GM19025 (cell line): Measurements from ENCODE around the gene GPR21.

Experiments
- ATAC-seq: cut with Tn5 transposase; IDR thresholded peaks from one replicate; pipeline ENCODE4 v1.9.1; 2021; ENCODE audit warnings: mild to moderate bottlenecking, low read depth, moderate library complexity; ENCODE audit not compliant: unreplicated experiment

GPR21 gene, protein sequence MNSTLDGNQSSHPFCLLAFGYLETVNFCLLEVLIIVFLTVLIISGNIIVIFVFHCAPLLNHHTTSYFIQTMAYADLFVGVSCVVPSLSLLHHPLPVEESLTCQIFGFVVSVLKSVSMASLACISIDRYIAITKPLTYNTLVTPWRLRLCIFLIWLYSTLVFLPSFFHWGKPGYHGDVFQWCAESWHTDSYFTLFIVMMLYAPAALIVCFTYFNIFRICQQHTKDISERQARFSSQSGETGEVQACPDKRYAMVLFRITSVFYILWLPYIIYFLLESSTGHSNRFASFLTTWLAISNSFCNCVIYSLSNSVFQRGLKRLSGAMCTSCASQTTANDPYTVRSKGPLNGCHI

DNA sequence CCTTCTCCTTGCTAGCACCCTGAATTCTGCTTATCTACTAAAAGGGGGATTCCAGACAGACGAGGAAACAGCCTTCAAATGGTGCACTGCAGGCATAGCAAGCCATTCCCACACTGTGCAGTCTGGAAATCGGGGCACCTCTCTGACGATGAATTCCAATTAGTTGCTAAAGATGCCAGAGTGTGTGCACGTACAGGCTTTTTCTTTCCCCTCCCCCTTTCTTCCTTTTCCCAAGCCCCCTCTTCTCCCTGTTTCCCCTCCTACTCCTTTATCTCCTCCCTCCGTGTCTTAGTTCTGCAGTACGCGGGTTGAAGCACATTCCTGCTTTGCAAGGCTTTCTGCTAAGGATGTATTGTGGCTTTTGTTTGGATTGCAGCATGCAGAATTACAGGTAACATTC lies at the start of gene GPR21:
Gene GPR21 (plus strand): TSS at position 316 of the 400 bp plus-strand sequence. CDS start 900 bp downstream, outside the sequence.
- ATAC-seq, result no peak

DNA sequence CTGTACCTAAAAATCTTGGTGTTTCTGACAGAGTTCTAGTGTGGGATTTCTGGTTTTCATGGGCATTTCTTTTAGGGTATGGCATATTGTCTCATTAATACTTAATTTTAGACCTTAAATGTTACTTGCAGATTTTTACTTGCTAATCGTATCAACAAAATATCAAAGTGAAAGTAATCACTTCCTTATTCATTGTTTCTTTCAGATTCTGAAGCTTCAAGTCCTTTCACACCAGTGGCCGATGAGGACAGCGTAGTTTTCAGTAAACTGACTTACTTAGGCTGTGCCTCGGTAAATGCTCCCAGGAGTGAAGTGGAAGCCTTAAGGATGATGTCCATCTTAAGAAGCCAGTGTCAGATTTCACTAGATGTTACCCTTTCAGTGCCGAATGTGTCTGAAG lies 47.5 kb upstream of the GPR21 start:
- no peak for ATAC-seq

DNA sequence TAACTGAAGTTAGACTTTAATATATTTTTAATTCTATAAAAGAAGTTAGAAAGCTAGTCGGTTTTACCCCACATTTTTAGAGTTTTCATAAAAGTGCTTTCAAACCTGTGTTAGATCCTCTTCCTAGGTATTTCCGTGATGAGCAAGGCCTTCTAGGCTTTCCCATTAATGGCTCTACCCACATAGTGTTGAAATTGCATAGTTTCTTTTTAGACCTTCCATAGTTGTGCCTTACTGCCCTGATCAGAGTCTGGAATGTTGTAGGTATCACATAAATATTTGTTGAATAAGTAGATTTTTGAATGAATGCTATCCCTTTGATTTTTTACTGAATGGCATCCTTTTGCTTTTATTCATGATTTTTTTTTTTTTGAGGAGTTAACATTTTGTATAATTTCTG lies 45.3 kb upstream of the GPR21 start:
- ATAC-seq, result no peak

DNA sequence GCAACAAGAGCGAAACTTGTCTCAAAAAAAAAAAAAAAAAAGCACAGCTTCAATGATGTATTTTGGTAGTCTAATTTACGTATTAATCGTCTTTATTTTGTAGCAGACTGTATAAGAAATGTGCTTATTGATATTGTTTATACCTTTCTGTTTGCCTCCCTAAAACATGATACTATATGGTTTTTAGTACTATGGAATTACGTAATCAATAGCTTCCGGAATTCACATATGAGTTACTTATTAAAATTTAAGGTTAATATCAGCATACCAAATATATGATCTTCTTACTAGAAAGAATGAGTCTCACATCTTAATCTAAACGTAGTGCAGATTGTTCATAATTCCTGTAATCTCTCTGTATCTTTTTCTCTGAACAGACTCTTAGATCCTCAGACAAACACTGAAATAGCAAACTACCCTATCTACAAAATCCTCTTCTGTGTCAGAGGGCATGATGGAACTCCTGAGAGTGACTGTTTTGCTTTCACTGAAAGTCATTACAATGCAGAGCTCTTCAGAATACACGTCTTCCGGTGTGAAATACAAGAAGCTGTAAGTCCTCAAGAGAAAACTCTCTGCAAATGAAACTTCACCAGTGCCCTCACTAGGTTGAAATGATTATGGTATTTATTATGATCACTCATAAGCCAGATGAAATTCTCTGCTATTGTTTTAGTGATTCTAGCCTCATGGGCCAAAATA lies 44.4 kb upstream of the GPR21 start:
- ATAC-seq, result peak; percentile 58

DNA sequence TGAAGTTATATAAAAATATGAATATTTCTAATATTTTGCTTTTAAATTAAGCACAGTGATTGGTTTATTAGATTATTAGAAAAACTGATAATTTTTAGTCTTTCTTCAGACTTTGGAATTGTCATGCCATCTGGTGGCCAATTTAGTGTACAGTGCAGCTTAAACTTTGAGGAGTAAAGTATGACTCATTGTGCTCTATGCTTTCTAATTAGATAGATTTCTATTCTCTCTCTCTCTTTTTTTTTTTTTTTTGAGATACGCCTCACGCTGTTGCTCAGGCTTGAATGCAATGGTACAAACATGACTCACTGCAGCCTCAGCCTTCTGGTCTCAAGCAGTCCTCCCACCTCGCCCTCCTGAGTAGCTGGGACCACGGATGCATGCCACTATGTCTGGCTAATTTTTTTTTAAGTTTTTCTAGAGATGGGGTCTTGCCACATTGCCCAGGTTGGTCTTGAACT lies 42.1 kb upstream of the GPR21 start:
- no peak for ATAC-seq

DNA sequence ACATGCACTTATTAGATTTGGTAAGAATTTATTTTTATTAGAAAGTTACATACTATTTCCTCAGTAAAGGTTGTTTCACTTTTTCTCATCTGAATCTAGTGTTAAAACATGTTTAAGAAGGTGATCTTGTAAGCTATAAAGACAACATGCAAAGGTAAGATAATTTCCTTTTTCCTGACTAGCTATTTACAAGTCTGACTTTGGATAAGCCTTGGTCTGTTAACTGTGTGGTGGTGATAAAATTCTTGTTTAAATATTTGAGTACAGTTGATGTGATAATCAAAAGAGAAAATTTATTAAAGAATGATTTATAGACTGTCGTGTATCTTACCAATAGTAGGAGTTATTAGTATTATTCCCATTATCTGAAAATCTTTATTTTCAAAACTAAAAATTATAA lies 36.9 kb upstream of the GPR21 start:
- ATAC-seq, result no peak

DNA sequence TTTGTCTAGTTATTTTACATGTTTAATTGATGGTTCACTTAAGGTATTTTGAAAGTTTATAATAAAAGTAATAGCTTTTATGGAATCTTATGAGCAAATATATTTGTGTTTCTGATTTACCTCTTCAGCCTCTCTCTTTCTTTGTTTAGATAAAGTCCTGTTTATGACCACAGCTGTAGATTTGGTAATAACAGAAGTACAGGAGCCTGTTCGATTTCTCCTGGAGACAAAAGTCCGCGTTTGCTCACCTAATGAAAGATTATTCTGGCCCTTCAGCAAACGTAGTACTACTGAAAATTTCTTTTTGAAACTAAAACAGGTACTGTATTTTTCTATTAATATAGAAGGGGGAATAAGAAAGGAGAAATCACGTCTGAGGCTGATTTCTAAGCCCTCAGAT lies 35.0 kb upstream of the GPR21 start:
- ATAC-seq, result no peak

DNA sequence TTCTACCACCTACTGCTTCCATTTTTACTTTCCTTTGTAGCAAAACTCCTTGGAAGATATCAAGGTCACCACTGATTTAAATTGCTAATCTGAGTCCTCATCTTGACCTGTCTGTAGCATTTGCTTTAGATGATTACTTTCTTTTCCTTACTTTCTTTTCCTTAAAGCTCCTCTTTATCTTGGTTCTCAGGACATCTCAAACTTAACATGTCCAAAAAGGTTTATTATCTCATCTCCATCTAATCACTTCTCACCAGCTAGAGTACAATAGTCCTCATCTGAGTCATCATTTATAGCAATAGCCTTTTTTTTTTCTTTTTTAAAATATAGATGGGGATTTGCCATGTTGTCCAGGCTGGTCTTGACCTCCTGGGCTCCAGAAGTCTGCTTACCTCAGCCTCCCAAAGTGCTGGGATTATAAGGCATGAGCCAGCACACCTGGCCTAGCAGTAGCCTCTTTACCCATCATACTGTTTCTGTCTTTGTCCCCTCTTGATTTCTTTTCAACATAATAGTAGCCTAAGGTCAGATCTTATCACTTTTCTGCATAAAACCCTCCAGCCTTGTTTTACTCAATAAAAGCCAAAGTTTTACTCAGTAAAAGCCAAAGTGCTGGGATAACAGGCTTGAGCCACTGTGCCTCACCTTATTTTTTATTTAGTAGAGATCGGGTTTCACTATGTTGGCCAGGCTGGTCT lies 32.9 kb upstream of the GPR21 start:
- ATAC-seq, result no peak

DNA sequence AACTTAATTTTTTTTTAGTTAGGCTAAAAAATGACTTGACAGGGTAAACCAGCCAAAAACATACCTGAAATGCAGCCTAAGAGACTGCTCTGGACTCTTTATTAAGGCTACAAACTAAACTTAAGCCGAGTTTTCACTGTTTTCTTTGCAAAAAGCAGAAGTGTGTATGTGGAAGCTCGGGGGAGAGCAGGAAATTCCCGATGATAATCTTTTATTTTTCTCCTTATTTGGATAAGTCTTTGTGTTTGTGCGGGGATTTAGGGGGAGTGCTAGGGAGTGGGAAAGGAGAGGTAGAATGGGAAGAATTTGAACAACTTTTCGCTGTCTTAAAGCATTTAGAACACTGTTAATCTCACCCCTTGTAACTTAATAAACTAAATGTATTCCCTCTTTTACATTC lies 30.7 kb upstream of the GPR21 start:
- ATAC-seq, result no peak

DNA sequence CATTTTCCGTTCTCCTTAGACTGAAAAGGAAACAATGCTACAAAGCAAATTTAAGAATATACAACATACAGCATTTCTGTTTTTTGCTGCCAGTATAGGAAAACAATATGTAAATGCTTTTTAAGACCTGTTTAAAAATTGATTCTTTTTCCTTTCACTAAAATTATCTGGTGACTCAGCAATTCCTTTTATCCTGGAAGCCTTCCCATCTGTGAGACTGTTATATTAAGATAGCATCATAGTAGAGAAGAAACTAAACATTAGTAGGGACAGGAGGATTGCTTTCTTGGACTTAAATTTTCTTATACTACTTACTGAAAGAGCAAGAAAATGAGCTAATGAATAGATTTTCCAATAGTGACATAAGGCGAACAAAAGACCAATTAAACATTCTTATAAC lies 30.0 kb upstream of the GPR21 start:
- ATAC-seq, result no peak

DNA sequence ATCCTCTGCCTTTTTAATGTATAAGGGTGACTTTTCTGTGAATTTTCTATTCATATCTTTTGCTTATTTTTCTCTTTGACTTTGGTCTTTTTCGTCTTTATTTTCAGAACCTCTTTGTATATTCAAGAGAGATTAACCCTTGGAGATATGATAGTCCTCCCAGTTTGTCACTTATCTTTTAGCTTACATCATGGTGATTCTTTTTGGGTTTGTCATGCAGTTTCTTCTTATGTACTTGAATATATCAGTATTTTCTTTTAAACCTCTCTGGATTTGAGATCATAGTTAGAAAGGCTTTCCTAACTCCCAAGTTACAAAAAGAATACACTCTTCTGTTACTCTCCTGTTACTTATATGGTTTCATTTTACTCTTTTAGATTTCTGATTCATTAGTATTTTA lies 27.5 kb upstream of the GPR21 start:
- ATAC-seq, result no peak

DNA sequence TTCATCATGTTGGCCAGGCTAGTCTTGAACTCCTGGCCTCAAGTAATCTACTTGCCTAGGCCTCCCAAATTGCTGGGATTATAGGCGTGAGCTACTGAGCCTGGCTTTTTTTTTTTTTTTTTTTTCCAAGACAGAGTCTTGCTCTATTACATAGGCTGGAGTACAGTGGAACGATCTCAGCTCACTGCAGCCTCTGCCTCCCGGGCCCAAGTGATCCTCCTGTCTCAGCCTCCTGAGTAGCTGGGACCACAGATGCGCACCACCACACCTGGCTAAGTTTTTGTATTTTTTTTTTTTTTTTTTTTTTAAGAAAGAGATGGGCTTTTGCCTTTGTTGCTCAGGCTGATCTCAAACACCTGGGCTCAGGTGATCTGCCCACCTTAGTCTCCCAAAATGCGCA lies 26.2 kb upstream of the GPR21 start:
- ATAC-seq, result no peak

DNA sequence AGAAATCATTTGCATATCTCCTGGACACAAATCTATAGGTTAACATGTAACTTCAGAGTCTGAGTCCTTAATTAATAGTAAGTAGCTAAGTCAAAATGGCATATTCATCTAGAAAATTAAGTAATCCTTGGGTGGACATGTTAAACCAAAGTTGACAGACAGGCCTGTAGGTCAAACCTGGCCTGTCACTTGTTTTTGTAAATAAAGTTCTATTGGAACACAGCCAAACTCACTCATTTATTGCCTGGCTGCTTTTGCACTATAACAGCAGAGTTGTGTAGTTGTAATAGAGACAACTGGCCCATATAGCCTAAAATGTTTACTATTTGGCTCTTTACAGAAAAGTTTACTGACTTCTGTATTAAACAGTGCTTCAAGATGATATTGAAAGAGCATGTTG lies 24.6 kb upstream of the GPR21 start:
- no peak for ATAC-seq

DNA sequence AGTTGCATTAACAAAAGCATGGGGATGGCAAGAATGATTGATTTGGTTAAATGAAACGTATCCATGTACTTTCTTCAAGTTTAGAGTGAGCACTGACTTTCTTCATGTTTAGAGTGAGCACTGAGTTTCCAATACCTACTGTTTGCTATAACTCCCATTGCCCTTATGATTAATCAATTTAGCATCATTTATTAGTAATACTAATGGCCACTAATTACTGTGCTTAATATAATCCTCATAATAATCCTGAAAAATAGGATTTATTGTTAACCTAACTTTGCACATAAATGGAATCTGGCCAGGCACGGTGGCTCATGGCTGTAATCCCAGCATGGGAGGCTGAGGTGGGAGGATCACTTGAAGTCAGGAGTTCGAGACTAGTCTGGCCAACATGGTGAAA lies 22.1 kb upstream of the GPR21 start:
- no peak for ATAC-seq

DNA sequence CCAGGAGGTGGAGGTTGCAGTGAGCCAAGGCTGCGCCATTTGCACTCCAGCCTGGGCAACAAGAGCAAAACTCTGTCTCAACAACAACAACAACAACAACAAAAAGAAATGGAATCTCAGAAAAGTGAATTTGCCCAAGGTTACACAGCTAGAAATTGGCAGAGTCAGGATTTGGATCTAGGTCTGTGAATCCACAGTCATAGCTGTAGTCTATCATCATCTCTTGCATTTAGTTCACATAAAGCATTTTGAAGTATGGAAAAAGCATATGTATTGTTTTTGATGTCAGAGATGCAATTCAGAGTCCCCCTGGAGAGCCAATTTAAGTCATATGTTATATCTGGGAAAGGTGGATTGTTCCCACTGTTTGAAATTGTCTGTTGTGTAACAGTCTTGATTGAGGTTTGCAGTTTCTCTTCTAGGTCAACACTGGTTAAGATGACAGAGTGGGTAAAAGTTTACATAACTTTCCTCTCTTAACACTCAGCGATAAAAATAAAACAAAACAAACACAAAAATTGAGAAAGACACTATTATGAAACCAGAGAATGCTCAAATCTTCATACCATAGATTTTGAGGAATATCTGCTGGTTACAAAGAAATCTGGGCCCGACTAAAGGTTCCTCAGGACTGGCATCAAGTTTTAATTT lies 21.5 kb upstream of the GPR21 start:
- no peak for ATAC-seq

DNA sequence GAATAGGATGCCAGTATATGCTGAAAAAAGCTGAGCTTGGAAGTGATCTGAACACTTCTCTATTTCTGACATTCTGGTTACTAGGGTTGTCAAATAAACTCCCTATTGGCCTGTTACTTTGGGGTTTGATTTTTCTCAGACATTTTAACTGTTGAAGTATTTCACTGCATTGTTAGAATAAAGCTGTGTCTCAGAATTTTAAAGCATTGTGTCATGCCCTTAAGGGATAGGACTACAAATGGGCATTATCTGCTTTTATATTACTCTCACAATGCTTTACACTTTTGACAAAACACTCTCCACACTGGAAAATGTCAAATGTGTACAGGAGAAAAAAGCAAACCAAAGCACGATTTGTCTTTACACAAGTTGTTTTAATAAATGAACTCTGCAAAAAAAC lies 16.8 kb upstream of the GPR21 start:
- ATAC-seq, result no peak

DNA sequence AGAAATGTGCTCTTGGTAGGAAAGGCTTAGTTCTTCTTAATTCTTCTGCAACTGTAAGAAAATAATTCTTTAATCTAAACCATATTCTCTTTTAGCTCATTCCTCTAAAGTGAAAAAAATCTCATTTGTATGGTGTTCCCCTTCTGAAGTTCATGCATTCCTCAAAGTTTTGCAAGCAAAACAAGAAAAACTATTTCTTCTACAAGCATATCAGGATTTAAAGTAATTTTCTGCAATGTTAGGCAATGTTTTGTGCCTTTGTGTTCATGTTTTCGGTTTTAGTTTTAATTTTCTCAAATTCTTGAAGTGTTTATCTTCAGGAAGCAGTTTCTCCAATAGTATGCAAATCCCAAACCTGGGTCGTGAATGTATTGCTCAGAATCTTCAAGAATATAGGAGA lies 12.7 kb upstream of the GPR21 start:
- ATAC-seq, result no peak

DNA sequence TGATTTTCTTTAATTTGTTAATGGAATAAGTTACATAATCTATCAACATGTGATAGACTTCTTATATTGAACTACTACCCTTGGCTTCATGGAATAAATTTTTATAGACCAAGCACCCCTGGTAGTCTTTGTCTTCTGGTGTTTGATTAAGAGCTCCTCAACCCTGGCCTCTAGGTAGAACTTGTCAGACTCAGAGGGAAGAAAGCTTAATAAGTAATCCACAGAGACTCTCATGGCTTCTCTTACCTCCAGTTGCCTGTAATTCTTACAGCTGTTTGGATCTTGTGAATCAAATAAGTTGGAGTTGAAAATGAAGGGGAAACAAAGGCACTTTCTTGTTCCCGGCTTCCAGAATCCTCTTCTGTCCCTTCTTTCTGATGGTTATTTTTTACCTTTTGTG lies 7.0 kb upstream of the GPR21 start:
- no peak for ATAC-seq

DNA sequence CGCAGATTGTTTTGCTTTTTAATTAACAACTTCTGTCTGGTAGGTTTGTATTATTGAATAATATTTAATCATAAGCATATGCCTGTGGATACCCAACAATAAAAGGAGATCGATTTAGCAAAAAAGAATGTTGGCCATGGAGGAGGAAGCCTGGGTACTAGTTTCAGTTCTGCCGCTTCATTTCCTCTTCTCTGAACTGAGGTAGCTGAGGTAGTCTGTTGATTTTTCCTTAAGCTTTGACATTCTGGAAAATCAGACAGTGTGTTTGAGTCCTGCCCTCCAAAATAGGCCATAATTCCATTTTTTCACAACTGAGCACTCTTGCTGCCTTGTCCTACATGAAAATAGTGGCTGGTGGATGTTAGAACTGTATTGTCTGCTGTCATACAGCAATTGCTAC lies 6.0 kb upstream of the GPR21 start:
- no peak for ATAC-seq

DNA sequence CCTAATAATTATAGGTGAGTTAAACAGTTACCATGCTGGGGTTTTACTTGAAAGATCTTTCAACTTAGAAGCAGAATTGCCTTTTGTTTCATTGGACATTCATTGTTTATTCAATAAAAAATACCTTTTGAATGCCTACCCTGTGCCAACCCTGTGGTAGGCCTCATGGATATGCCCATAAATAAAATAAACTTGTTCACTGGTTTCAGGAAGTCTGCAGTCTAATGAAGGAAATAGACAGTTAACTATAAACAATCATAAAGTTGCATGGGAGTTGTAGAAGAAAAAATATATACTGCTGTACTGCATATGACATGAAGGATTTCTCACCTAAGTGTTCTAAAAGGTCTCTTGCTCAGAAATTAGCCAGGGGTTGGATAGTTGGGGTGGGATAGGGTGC lies 5.3 kb upstream of the GPR21 start:
- ATAC-seq, result no peak

DNA sequence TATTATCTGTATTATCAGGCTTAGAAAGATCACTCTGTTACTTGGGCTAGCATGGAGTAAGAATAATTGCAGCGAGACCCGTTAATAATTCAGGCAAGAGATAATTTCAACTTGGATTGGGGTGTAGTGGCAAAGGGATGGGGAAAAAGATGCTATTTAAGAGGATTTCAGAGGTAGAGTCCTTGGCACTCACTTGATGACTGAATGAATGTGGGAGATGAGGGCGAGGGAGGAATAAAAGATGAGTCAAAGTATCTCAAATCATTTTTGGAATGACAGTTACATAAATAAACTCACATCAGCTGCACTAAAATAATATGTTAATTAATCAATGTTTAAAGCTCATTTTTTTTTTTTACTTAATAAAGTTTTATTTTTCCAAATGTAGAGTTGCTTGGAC lies 4.5 kb upstream of the GPR21 start:
- ATAC-seq, result no peak
